GM21723 (cell line): ENCODE data around the gene DOCK10.

Experiments used
- ATAC-seq: cut with Tn5 transposase; IDR thresholded peaks from one replicate; pipeline ENCODE4 v1.9.1; 2021; ENCODE audit warnings: mild to moderate bottlenecking, moderate library complexity; ENCODE audit not compliant: unreplicated experiment

DOCK10 gene

DNA sequence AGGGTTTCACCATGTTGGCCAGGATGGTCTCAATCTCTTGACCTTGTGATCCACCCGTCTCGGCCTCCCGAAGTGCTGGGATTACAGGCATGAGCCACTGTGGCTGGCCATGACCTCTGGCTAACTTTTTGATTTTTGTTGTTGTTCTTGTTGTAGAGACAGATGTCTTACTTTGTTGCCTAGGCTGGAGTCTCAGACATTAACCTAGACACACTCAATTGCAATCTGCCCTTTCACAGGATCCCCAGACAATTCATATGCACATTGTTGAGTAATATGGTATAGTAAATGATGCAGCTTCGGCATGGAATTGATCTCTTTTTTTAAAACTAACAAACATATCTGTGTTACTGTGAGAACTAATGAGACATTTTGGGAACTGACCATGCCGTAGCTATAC, 195.6 kb downstream of the DOCK10 start:
- no peak for ATAC-seq

DNA sequence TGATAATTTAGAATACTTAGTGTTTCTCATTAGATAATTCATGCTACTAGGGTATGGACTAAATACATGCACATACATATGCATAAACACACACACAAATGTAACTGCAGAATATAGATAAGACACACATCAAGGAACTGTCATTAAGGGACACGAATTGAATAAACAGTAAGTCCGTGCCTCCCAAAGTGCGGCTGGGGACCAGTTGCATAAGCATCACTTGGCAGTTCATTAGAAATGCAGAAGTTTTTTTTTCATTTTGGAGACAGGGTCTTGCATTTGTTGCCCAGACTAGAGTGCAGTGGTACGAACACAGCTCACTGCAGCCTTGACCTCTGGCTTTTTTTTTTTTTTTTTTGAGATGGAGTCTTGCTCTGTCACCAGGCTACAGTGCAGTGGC, 196.1 kb downstream of the DOCK10 start:
- ATAC-seq: no peak

DNA sequence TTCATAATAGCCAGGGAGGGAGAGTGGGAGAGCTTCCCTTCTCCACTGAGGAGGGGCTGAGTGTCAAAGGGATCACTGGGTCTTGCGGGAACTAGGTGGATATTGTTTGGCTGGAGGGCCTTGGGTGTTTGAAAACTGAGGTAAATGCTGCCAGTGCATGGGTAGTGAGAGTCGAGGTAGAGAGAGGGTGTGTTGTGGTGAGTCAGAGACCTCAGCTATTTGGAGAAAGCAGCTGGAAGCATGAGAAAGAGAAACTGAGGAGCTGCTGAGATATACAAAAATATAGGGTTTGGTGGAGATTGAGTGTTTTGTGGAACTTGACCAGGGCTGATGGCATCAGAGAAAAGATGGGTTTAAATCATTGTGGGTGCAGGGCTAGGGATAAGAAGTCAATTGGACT, 199.1 kb downstream of the DOCK10 start:
- no peak for ATAC-seq

DNA sequence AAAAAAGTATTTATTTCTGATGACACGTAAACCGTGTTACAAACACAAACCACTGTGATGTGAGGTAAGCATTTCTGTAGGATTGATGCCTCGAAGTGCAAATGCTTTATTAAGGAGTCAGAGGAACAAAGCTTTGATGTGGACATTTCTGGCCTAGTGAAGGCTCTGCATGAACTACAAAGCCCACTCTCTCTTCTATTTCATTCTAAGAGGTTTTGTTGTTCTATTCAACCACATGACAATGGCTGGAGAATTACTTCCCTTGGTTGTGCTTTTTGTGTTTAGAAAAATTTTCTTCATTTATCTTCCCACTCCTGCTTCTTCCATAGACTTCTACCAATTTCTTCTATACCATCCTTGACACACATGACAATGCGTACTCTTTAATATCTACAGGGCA, 200.4 kb downstream of the DOCK10 start:
- ATAC-seq: no peak

DNA sequence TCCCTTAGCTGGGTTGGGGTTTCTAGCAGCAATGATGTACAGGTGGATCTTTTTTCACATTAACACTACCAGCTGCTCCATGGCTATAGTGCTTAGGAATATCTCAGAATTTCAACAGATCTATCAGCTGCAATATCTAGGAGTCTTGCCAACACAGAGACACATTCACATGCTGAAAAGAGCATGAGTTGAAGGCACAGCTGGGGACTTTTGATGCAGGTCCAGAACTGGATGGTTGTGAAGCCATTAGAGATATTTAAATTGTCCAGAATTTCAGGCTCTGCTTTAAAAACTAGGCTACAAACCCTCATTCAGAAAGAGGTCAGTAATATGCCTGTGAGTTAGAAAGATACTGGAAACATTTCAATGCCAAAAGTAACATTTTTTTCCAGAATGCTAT, 203.9 kb downstream of the DOCK10 start:
- no peak for ATAC-seq

DNA sequence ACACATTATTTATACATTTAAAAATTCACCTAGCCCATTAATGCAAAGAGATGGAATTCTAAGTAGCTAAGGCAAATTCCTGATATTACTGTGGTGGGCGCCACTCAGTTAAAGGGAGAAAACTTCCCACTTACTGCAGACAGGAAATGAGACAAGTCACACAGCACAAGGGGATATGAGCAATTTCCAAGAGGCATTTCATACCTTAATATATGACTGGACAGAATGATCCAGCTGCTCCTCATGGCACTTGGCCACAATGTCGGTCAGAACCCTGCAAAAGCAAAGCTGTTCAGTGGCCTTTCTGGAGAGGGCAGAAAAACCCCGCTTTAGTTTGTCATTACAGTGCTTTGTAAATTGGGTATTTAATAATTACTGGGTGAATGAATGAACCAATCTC, 204.7 kb downstream of the DOCK10 start:
- ATAC-seq: no peak

DNA sequence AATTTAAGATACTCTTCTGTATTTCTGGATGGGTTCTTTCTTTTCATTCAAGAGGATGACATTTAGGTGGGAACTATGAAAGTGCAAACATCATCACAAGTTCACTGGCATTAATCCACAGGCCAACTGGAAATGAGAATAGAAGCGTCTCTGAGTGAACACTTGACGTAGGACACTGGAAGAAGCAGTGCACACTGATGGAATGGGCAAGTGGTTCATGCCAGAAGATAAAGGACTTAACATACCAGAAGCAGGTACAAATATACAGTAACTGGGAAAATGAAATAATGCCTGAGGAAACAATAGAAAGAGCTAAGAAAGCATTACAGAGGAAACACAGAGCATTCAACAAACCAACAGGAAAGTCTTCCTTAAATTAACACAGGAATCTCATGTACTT, 205.2 kb downstream of the DOCK10 start:
- no peak for ATAC-seq

DNA sequence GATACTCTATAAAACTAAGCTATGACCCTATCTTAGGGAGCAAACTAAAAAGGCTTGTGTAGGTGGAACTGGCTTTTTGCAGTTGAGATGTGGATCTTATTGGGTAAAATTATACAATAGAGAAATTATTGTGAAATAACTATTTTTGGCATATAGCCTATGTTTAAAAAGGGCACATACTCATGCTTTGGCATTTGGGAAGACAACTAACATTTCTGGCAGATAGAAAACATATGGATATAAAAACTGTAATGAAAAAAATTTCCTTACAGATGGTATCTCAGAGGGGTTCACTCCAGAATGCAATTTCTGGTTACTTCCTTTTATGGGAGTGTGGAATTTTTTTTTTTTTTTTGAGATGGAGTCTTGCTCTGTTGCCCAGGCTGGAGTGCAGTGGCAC, 206.0 kb downstream of the DOCK10 start:
- no peak for ATAC-seq

DNA sequence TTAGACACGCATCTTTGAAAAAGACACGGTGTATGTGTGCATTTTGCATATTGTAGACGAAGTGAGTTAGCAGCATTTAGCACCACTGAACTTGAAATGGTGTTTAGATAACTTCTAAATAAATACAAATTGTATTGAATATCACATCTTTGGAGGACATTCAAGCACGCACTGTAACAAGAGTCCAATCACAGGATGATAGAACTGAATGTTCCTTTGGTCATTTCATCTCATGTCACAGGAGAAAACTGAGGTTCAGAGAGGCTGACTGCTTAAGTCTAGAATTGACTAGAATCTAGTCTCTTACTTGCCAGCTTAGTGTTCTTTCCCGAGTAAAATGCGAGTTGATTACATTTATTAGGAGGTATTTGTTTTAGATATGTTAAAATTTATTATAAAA, 206.9 kb downstream of the DOCK10 start:
- ATAC-seq: no peak

DNA sequence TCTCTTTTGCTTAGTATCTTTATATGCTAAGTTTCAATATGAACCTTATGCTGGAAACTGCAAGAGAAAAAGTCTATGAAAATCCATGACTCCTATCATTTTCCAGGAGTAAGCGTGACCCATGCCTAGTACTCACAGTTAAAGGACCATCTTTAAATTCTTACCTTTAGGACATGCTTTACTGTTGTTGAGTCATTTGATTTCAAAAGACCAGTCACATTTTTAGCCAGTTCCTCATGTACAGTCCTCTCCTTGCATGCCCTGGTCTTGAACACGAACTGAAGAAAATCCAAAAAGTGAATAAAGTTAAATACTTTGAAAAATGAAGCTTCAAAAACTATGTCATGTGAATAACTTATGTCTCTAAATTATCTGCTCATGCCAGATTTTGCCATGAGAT, 208.3 kb downstream of the DOCK10 start:
- no peak for ATAC-seq

DNA sequence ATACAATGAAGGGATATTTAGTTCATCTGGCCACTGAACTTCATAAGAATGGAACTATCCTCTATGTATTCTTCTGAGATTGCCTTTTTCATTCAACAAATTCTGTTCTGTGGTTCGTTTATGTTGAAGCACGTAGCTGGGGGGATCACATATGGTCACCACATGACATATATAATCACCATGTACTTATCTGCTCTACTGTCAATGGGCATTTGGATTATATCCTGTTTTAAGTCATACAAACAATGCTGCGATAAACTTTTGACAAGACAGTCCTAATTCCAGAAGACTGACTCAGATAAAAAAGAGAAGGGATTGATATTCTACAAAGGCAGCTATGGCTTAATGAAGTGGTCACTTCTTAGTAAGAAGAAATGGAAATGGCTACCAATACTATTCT, 210.1 kb downstream of the DOCK10 start:
- no peak for ATAC-seq

DNA sequence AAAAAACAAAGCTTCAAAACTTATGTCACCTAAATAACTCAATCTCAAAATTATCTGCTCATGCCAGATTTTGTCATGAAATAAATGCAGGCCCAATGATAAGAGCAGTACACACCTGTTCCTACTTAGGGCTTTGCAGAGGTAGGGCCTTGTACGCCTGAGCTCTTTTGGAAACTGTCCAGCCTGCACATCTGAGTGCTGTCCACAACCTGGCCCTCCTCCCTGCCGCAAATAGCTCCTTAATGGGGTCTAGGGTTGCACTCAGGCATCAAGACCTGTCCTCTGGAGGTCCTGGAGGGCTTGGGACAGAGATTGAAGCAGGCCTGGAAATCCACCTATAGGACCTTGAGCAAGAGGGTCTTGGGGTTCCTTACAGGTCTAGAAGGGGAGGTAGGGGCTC, 210.7 kb downstream of the DOCK10 start:
- no peak for ATAC-seq

DNA sequence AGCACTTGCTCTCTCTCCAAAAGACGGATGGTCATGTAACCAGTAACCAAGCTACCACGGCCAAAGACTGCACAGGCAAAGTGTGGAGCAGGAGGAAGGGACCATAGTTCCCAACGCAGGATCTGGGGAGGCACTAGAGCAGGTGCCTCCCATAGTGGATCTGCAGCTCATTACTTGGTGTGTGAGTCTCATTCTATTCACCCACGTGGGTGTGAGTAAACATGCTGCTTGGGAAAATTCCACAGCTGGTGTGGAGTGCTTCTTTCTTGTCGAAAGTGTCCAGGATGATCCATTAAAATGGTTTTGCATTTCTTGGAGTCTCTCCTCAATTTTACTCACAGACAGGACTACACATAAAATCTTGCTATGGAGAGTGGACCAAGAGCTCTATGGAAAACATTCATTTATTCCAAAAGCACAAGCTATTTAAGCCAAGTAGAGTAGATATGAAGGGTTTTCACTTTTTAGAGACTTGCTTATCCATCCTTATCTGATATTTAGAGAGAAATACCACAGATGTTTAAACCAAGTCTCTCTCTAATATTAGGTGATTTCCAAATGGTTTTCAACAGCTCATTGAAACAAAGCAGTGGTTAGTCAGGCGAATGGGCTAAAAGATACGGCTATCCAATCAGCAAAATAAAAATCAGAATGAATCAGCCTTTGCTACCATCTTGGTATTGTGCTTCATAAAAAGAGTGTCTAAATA, 221.8 kb downstream of the DOCK10 start:
- no peak for ATAC-seq

DNA sequence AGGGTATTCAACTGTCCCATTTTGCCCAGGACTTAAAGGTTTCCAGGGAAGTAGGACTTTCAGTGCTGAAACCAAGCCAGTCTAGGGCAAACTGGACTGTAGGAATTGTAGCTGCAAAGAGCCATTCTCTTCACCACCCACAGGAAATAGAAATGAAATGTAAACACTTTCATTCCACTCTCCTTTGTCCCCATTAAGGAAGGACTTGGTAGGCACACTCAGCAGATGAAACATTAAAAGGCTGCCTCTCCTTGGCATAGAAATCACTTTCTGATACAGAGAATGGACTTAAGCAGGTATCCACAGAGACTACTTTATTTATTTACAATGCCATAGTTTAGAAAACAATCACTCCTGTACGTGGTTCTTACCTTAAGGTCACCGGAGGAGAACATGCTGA, 223.2 kb downstream of the DOCK10 start:
- no peak for ATAC-seq

DNA sequence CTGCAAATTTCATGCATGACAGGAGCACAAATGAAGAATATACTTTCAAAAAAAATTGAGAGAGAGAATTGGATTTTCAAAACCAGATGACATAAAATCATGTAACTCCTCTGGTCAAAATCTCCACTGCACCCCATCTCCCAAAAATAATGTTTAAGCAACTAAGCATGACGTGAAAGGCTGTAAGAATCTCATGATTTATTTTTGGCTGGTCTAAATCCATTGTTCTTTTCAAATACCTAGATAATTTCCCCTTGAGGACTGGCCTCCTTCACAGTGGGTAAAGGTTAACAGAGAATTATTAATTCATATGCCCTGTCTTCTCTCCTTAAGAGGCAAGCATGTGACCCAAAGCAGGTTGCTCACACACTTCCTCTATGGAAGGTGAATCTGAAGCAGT, 224.6 kb downstream of the DOCK10 start:
- no peak for ATAC-seq

DNA sequence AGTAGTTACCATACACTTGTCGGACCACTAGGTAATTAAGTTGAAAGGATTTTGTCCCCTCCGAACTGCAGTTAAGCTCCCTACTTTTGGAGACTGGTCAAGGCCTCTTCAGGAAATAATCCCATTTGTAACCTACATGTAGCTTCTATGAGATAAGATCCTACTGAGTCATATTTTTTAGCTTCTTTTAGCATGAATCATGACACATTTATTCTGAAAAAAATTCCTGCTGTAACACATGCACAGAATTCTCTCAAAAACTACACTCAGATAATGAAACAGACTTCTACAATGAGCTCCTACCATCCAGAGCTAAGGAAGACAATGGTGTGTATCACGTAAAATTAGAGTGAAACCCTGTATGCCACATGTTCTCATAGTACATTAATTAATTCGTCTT, 225.5 kb downstream of the DOCK10 start:
- no peak for ATAC-seq

DNA sequence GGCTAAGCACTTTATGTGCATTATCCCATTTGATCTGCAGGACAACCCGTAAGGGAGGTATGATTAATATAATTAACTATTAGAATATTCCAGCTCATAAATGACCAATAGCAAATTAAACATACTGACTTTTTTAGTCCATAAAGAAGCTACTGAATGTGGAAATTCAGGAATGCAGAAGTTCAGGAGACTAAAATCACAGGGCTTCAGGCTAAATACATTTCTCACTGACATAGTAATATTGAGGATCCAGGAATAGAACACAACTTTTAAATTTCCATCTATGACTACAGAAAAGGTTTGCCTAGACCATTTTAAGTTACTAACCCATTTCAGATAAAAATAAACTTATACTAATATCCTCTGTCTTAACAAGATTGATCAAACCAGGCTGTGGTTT, 228.7 kb downstream of the DOCK10 start:
- ATAC-seq: no peak

DNA sequence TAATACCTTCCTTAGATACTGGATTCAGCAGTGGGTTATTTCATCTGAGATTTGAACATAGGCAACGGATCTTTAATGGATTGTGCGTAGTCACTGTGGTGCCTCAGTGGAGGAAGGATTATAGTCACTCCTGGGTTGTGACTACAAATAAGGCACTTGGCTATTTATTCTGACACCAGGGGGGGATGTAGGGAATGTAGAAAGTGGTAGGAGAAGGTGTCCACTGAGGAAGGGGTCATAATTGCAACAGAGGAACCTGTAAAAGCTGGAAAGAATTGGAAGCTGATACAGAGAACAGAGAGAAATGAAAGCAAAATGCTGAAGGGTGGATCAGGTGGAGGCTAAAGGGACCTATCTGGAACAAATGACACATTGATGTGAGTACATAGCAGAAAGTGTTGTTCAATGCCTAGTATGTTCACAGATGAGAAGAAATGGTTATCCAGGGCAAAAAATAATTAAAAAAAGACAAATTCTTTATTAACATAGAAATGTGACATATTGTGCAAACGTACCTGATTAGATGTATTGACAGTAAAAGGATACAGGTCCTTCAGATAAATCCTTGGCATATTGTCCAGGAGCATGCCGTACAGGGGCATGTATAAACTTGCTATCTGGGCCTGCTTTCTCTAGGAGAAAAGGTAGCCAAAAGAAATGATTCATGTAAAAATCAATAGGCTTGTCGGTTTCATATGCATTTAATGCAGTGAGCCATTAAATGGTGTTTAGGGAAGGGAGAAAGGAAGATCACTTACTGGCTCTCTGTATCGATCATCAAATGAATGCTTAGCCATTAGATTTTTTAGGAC, 234.9 kb downstream of the DOCK10 start:
- no peak for ATAC-seq

DNA sequence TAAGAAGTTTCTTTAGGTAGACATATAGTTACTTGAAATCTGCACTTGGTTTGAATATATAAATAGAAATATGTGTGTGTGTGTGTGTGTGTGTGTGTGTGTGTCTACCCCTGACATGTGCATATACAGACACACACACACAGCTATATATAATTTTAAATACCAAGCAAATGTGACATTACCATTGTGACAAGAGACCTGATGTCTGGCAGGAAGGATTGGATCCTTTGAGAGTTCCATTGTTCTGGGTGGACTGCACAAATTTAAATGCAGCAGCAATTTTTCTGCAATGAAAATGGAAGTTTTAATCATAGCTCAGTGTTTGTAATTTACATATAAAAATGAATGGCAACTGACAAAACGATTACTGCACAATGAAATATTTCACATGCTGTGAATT, 238.3 kb downstream of the DOCK10 start:
- no peak for ATAC-seq

DNA sequence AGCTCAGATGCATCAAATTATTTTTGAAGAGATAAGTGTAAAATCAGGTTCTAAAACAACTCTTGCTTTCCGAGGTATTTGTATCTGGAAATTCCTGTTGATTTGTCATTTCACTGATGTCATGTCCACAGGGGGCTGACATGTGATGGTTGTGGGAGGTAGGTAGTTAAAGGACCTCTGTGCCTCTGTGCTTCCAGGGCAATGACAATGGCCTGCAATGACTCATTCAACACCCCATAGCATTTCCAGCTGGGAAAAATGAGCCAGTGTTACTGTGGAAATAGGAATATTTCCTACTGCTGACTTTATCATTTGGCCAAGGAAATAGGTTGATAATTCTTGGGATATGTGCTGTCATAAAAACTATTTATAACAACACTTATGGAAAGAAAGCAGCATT, 239.9 kb downstream of the DOCK10 start:
- no peak for ATAC-seq

DNA sequence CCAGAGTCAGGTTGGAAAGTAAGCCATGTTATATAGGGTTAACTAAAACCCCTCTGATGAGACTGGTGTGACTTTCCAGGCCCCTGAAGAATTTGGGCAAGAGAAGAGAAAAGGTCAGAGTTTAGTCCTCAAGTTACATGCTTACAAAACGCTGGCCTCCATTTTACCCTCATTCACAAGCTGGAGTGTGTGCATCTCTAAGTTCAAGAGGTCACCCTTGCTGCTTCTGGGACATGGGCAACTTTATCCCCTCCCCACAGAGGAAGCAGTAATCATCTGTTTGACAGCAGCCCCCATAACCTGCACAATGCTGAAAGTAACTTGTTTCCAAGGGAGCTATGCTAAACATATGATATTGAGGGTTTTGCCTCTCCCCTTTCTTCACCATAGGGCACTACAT, 240.9 kb downstream of the DOCK10 start:
- no peak for ATAC-seq

DNA sequence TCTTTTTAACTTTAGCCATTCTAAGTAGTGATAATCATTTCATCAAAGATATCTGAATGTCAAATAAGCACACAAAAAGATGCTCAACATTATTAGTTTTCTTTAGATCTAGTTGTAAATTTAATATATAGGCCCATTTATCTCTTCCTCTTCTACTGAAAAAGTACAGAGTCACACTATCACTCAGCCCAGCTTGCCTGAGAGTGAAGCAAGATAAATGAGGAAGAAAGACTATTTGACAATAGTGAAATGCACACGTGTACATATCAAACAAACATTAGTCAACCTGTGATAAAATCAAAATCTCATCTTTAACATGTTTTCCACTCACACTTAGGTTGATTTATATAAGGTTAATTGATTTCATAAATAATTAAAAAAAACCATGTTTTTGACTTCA, 242.6 kb downstream of the DOCK10 start:
- no peak for ATAC-seq

DNA sequence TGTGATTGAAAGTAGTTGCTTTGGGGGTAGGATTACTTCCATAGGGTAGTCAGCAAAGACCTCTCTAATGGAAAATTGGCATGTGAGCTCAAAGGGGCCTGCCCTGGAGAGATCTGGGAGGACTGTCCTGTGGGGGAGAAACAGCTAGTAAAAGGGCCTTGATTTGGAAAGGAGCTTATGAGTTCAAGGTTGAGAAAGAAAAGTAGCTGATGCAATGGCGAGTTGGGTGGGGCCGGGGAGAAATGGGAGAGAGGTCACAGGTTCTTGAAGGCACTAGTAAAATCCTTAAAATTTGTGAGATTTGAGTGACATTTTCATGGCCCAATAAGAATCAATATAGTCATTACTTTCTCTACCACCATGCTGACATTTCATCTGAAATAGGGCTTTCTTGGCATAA, 244.1 kb downstream of the DOCK10 start:
- ATAC-seq: no peak
